ENCODE measurements around the gene TES.

Gene TES

DNA sequence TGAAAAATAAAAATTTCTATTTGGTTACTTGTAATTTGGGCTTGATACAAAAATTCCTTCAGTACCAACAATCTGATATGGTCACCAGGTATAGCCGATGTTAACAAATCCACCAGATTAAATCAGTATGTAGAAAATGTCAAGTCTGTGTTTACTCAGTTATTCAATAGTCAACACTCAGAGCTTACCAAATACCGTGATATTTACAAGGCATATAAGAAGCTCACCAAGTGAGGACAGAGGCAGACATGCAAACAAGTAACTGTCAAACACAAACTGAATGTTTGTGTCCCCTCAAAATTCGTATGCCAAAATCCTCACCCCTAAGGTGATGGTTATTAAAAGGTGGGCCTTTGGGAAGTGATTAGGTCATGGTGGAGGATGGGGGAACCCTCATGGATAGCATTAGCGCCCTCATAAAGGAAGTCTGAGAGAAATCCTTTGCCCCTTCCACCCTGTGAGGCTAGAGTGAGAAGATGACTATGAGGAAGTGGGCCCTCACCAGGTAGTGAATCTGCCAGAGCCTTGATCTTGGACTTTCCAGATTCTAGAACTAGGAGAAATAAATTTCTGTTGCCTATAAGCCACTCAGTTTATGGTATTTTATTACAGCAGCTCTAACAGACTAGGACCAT, 63.1 kb downstream of the TES start:
- H3K27ac ChIP-seq: no peak overlapping the region
- TF ChIP-seq CTCF (IDR thresholded peaks at IDR 0.05): no peak
- H3K4me1 ChIP-seq (ENCODE audit: control insufficient read depth in 1 of 2, insufficient read depth in 1 of 2, low read depth in 1 of 2, low read length in 1 of 2): no peaks in the 10 kb centered on the region
- no peaks in the 10 kb centered on the region for H3K27me3 ChIP-seq
- no peak overlapping the region for H3K4me3 ChIP-seq (ENCODE audit: low read depth in 1 of 2, low read length in 1 of 2)
- no peaks in the 10 kb centered on the region for H3K36me3 ChIP-seq
- H3K9me3 ChIP-seq: no peaks in the 10 kb centered on the region

- TF ChIP-seq CTCF (IDR thresholded peaks at IDR 0.05): no peak
- Histone ChIP-seq H3K4me3 (ENCODE audit: low read depth in 1 of 2, low read length in 1 of 2) (no peak overlapping the region), H3K27ac (no peak overlapping the region), H3K4me1 (ENCODE audit: control insufficient read depth in 1 of 2, insufficient read depth in 1 of 2, low read depth in 1 of 2, low read length in 1 of 2) (no peaks in the 10 kb centered on the region), H3K9me3 (no peaks in the 10 kb centered on the region), H3K36me3 (no peaks in the 10 kb centered on the region), H3K27me3 (no peaks in the 10 kb centered on the region)
Observed at GRCh38 chr7:116273918-116274301, 63.6 kb downstream of the TES start.

- H3K27ac ChIP-seq: no peak overlapping the region
- H3K9me3 ChIP-seq: no peaks in the 10 kb centered on the region
- TF ChIP-seq CTCF (IDR thresholded peaks at IDR 0.05): no peak
- H3K36me3 ChIP-seq: no peaks in the 10 kb centered on the region
- H3K27me3 ChIP-seq: no peaks in the 10 kb centered on the region
- H3K4me1 ChIP-seq (ENCODE audit: control insufficient read depth in 1 of 2, insufficient read depth in 1 of 2, low read depth in 1 of 2, low read length in 1 of 2): no peaks in the 10 kb centered on the region
- H3K4me3 ChIP-seq (ENCODE audit: low read depth in 1 of 2, low read length in 1 of 2): no peak overlapping the region
Observed at GRCh38 chr7:116277070-116277469, 66.7 kb downstream of the TES start.

- no peaks in the 10 kb centered on the region for H3K27me3 ChIP-seq
- H3K4me3 ChIP-seq (ENCODE audit: low read depth in 1 of 2, low read length in 1 of 2): no peak overlapping the region
- no peaks in the 10 kb centered on the region for H3K36me3 ChIP-seq
- no peaks in the 10 kb centered on the region for H3K9me3 ChIP-seq
- no peak overlapping the region for H3K27ac ChIP-seq
- H3K4me1 ChIP-seq (ENCODE audit: control insufficient read depth in 1 of 2, insufficient read depth in 1 of 2, low read depth in 1 of 2, low read length in 1 of 2): no peaks in the 10 kb centered on the region
- no peak for TF ChIP-seq CTCF (IDR thresholded peaks at IDR 0.05)
Observed at GRCh38 chr7:116279217-116279616, 68.9 kb downstream of the TES start.

GRCh38 chr7:116280803-116281202, 70.5 kb downstream of the TES start:
- no peaks in the 10 kb centered on the region for H3K36me3 ChIP-seq
- no peak for TF ChIP-seq CTCF (IDR thresholded peaks at IDR 0.05)
- no peaks in the 10 kb centered on the region for H3K4me1 ChIP-seq (ENCODE audit: control insufficient read depth in 1 of 2, insufficient read depth in 1 of 2, low read depth in 1 of 2, low read length in 1 of 2)
- no peak overlapping the region for H3K27ac ChIP-seq
- H3K4me3 ChIP-seq (ENCODE audit: low read depth in 1 of 2, low read length in 1 of 2): no peak overlapping the region
- no peaks in the 10 kb centered on the region for H3K27me3 ChIP-seq
- H3K9me3 ChIP-seq: no peaks in the 10 kb centered on the region
